Measurements from ENCODE around the gene KCNJ6.
"Not testable (repeated sequence)": the region's sequence is repeated elsewhere in the genome, so short reads cannot be mapped to it uniquely, and the experiment has no call there.

Gene KCNJ6

GRCh38 chr21:37748351-37748750 is 167.9 kb downstream of the KCNJ6 start:
- no peak overlapping the region for H3K9ac ChIP-seq (ENCODE audit: low read depth, low read length)

GRCh38 chr21:37746849-37747248 is 169.4 kb downstream of the KCNJ6 start:
- no peaks in the 10 kb centered on the region for H3K27me3 ChIP-seq (ENCODE audit: control insufficient read depth, insufficient read depth, low read length)
- H3K4me2 ChIP-seq (ENCODE audit: low read length): no peak overlapping the region
- no peaks in the 10 kb centered on the region for H3K9me3 ChIP-seq (replicated peaks; ENCODE audit: low read length)
- H3K36me3 ChIP-seq (ENCODE audit: insufficient read depth, low read length): no peaks in the 10 kb centered on the region
- no peak overlapping the region for H3K4me3 ChIP-seq (ENCODE audit: low read length)
- H3K4me1 ChIP-seq (ENCODE audit: control insufficient read depth, insufficient read depth, low read length): peaks cover 10% of the 10 kb centered on the region
- H3K9ac ChIP-seq (ENCODE audit: low read depth, low read length): no peak overlapping the region

More at GRCh38 chr21:37748351-37748750, 167.9 kb downstream of the KCNJ6 start:
- no peak overlapping the region for H3K4me2 ChIP-seq (ENCODE audit: low read length)
- no peaks in the 10 kb centered on the region for H3K36me3 ChIP-seq (ENCODE audit: insufficient read depth, low read length)
- no peaks in the 10 kb centered on the region for H3K4me1 ChIP-seq (ENCODE audit: control insufficient read depth, insufficient read depth, low read length)
- H3K4me3 ChIP-seq (ENCODE audit: low read length): no peak overlapping the region
- no peaks in the 10 kb centered on the region for H3K9me3 ChIP-seq (replicated peaks; ENCODE audit: low read length)
- no peaks in the 10 kb centered on the region for H3K27me3 ChIP-seq (ENCODE audit: control insufficient read depth, insufficient read depth, low read length)

GRCh38 chr21:37744551-37744950 is 171.7 kb downstream of the KCNJ6 start:
- Histone ChIP-seq H3K4me2 (ENCODE audit: low read length) (no peak overlapping the region), H3K9me3 (replicated peaks; ENCODE audit: low read length) (no peaks in the 10 kb centered on the region), H3K36me3 (ENCODE audit: insufficient read depth, low read length) (no peaks in the 10 kb centered on the region), H3K27me3 (ENCODE audit: control insufficient read depth, insufficient read depth, low read length) (no peaks in the 10 kb centered on the region), H3K4me1 (ENCODE audit: control insufficient read depth, insufficient read depth, low read length) (peaks cover 13% of the 10 kb centered on the region), H3K9ac (ENCODE audit: low read depth, low read length) (no peak overlapping the region), H3K4me3 (ENCODE audit: low read length) (no peak overlapping the region)

- H3K9ac ChIP-seq (ENCODE audit: low read depth, low read length): no peak overlapping the region
- no peaks in the 10 kb centered on the region for H3K9me3 ChIP-seq (replicated peaks; ENCODE audit: low read length)
- H3K4me1 ChIP-seq (ENCODE audit: control insufficient read depth, insufficient read depth, low read length): peaks cover 20% of the 10 kb centered on the region
- no peak overlapping the region for H3K4me3 ChIP-seq (ENCODE audit: low read length)
- no peak overlapping the region for H3K4me2 ChIP-seq (ENCODE audit: low read length)
- H3K27me3 ChIP-seq (ENCODE audit: control insufficient read depth, insufficient read depth, low read length): no peaks in the 10 kb centered on the region
- H3K36me3 ChIP-seq (ENCODE audit: insufficient read depth, low read length): no peaks in the 10 kb centered on the region
Measured at GRCh38 chr21:37742532-37742931, 173.7 kb downstream of the KCNJ6 start.

GRCh38 chr21:37742115-37742514 is 174.1 kb downstream of the KCNJ6 start:
- Histone ChIP-seq H3K36me3 (ENCODE audit: insufficient read depth, low read length) (no peaks in the 10 kb centered on the region), H3K4me1 (ENCODE audit: control insufficient read depth, insufficient read depth, low read length) (peaks cover 21% of the 10 kb centered on the region), H3K4me2 (ENCODE audit: low read length) (no peak overlapping the region), H3K9me3 (replicated peaks; ENCODE audit: low read length) (no peaks in the 10 kb centered on the region), H3K4me3 (ENCODE audit: low read length) (no peak overlapping the region), H3K27me3 (ENCODE audit: control insufficient read depth, insufficient read depth, low read length) (no peaks in the 10 kb centered on the region), H3K9ac (ENCODE audit: low read depth, low read length) (no peak overlapping the region)

GRCh38 chr21:37737996-37738395 is 178.3 kb downstream of the KCNJ6 start:
- no peak overlapping the region for H3K4me3 ChIP-seq (ENCODE audit: low read length)
- H3K4me2 ChIP-seq (ENCODE audit: low read length): no peak overlapping the region
- no peaks in the 10 kb centered on the region for H3K9me3 ChIP-seq (replicated peaks; ENCODE audit: low read length)
- no peaks in the 10 kb centered on the region for H3K27me3 ChIP-seq (ENCODE audit: control insufficient read depth, insufficient read depth, low read length)
- no peaks in the 10 kb centered on the region for H3K36me3 ChIP-seq (ENCODE audit: insufficient read depth, low read length)
- H3K4me1 ChIP-seq (ENCODE audit: control insufficient read depth, insufficient read depth, low read length): peaks cover 20% of the 10 kb centered on the region
- no peak overlapping the region for H3K9ac ChIP-seq (ENCODE audit: low read depth, low read length)

GRCh38 chr21:37737507-37737906 is 178.8 kb downstream of the KCNJ6 start:
- H3K4me3 ChIP-seq (ENCODE audit: low read length): no peak overlapping the region
- no peak overlapping the region for H3K4me2 ChIP-seq (ENCODE audit: low read length)
- peaks cover 16% of the 10 kb centered on the region for H3K4me1 ChIP-seq (ENCODE audit: control insufficient read depth, insufficient read depth, low read length)
- H3K9ac ChIP-seq (ENCODE audit: low read depth, low read length): no peak overlapping the region
- H3K9me3 ChIP-seq (replicated peaks; ENCODE audit: low read length): no peaks in the 10 kb centered on the region
- no peaks in the 10 kb centered on the region for H3K27me3 ChIP-seq (ENCODE audit: control insufficient read depth, insufficient read depth, low read length)
- no peaks in the 10 kb centered on the region for H3K36me3 ChIP-seq (ENCODE audit: insufficient read depth, low read length)

- H3K36me3 ChIP-seq (ENCODE audit: insufficient read depth, low read length): no peaks in the 10 kb centered on the region
- no peaks in the 10 kb centered on the region for H3K27me3 ChIP-seq (ENCODE audit: control insufficient read depth, insufficient read depth, low read length)
- H3K4me2 ChIP-seq (ENCODE audit: low read length): no peak overlapping the region
- H3K4me1 ChIP-seq (ENCODE audit: control insufficient read depth, insufficient read depth, low read length): peaks cover 8% of the 10 kb centered on the region
- no peaks in the 10 kb centered on the region for H3K9me3 ChIP-seq (replicated peaks; ENCODE audit: low read length)
- H3K9ac ChIP-seq (ENCODE audit: low read depth, low read length): no peak overlapping the region
- no peak overlapping the region for H3K4me3 ChIP-seq (ENCODE audit: low read length)
Measured at GRCh38 chr21:37734846-37735245, 181.4 kb downstream of the KCNJ6 start.

- Histone ChIP-seq H3K4me1 (ENCODE audit: control insufficient read depth, insufficient read depth, low read length) (peaks cover 5% of the 10 kb centered on the region), H3K36me3 (ENCODE audit: insufficient read depth, low read length) (no peaks in the 10 kb centered on the region), H3K4me3 (ENCODE audit: low read length) (no peak overlapping the region), H3K27me3 (ENCODE audit: control insufficient read depth, insufficient read depth, low read length) (no peaks in the 10 kb centered on the region), H3K9ac (ENCODE audit: low read depth, low read length) (no peak overlapping the region), H3K4me2 (ENCODE audit: low read length) (no peak overlapping the region), H3K9me3 (replicated peaks; ENCODE audit: low read length) (no peaks in the 10 kb centered on the region)
Measured at GRCh38 chr21:37732927-37733326, 183.3 kb downstream of the KCNJ6 start.

- no peaks in the 10 kb centered on the region for H3K4me1 ChIP-seq (ENCODE audit: control insufficient read depth, insufficient read depth, low read length)
- H3K4me3 ChIP-seq (ENCODE audit: low read length): no peak overlapping the region
- no peaks in the 10 kb centered on the region for H3K9me3 ChIP-seq (replicated peaks; ENCODE audit: low read length)
- H3K4me2 ChIP-seq (ENCODE audit: low read length): no peak overlapping the region
- H3K27me3 ChIP-seq (ENCODE audit: control insufficient read depth, insufficient read depth, low read length): no peaks in the 10 kb centered on the region
- no peaks in the 10 kb centered on the region for H3K36me3 ChIP-seq (ENCODE audit: insufficient read depth, low read length)
- H3K9ac ChIP-seq (ENCODE audit: low read depth, low read length): no peak overlapping the region
Measured at GRCh38 chr21:37724201-37724600, 192.1 kb downstream of the KCNJ6 start.

- no peaks in the 10 kb centered on the region for H3K9me3 ChIP-seq (replicated peaks; ENCODE audit: low read length)
- no peak overlapping the region for H3K4me3 ChIP-seq (ENCODE audit: low read length)
- no peaks in the 10 kb centered on the region for H3K36me3 ChIP-seq (ENCODE audit: insufficient read depth, low read length)
- no peak overlapping the region for H3K9ac ChIP-seq (ENCODE audit: low read depth, low read length)
- H3K27me3 ChIP-seq (ENCODE audit: control insufficient read depth, insufficient read depth, low read length): no peaks in the 10 kb centered on the region
- H3K4me2 ChIP-seq (ENCODE audit: low read length): no peak overlapping the region
- no peaks in the 10 kb centered on the region for H3K4me1 ChIP-seq (ENCODE audit: control insufficient read depth, insufficient read depth, low read length)
Measured at GRCh38 chr21:37717534-37717933, 198.7 kb downstream of the KCNJ6 start.

GRCh38 chr21:37712569-37712934 is 203.7 kb downstream of the KCNJ6 start:
- H3K36me3 ChIP-seq (ENCODE audit: insufficient read depth, low read length); H3K4me2 ChIP-seq (ENCODE audit: low read length); H3K9me3 ChIP-seq (replicated peaks; ENCODE audit: low read length); H3K4me3 ChIP-seq (ENCODE audit: low read length); H3K9ac ChIP-seq (ENCODE audit: low read depth, low read length); H3K4me1 ChIP-seq (ENCODE audit: control insufficient read depth, insufficient read depth, low read length); H3K27me3 ChIP-seq (ENCODE audit: control insufficient read depth, insufficient read depth, low read length): not testable (repeated sequence)
